Islet of Langerhans (tissue), 1 donor: ENCODE data around the gene CHRM1.

Source experiments
- FAIRE-seq: peaks from one replicate; lab custom pipeline; 2011; peaks lifted over from hg19 to GRCh38; lab: Jason Lieb, UNC

CHRM1 gene

GRCh38 chr11:62905296-62905695 lies 15.9 kb downstream of the CHRM1 start:
- FAIRE-seq = no peak

GRCh38 chr11:62902932-62903331 lies 18.2 kb downstream of the CHRM1 start:
- FAIRE-seq = no peak

GRCh38 chr11:62898027-62898426 lies 23.1 kb downstream of the CHRM1 start:
- no peak for FAIRE-seq

GRCh38 chr11:62897311-62897710 lies 23.9 kb downstream of the CHRM1 start:
- FAIRE-seq = no peak

- no peak for FAIRE-seq
Observed at GRCh38 chr11:62896049-62896448, 25.1 kb downstream of the CHRM1 start.

GRCh38 chr11:62895501-62895900 lies 25.7 kb downstream of the CHRM1 start:
- FAIRE-seq = no peak

- no peak for FAIRE-seq
Observed at GRCh38 chr11:62892077-62892922, 28.9 kb downstream of the CHRM1 start.

GRCh38 chr11:62889484-62890437 lies 31.4 kb downstream of the CHRM1 start:
- FAIRE-seq = no peak

- no peak for FAIRE-seq
Observed at GRCh38 chr11:62889126-62889483, 32.1 kb downstream of the CHRM1 start.

GRCh38 chr11:62888406-62888805 lies 32.8 kb downstream of the CHRM1 start:
- no peak for FAIRE-seq

- no peak for FAIRE-seq
Observed at GRCh38 chr11:62885137-62885750, 35.9 kb downstream of the CHRM1 start.

GRCh38 chr11:62883673-62884072 lies 37.5 kb downstream of the CHRM1 start:
- no peak for FAIRE-seq

- FAIRE-seq = no peak
Observed at GRCh38 chr11:62882788-62883501, 38.2 kb downstream of the CHRM1 start.

- no peak for FAIRE-seq
Observed at GRCh38 chr11:62882431-62882749, 38.8 kb downstream of the CHRM1 start.

GRCh38 chr11:62881579-62882430 lies 39.4 kb downstream of the CHRM1 start:
- no peak for FAIRE-seq

GRCh38 chr11:62880803-62881578 lies 40.2 kb downstream of the CHRM1 start, which contains the start of gene SLC3A2:
Gene SLC3A2 (plus strand): TSS chr11:62880896. CDS start chr11:62881024, 128 bp downstream.
- no peak for FAIRE-seq

GRCh38 chr11:62880231-62880802 lies 40.8 kb downstream of the CHRM1 start:
- no peak for FAIRE-seq

GRCh38 chr11:62879235-62879978 lies 41.8 kb downstream of the CHRM1 start:
- FAIRE-seq = no peak

GRCh38 chr11:62876712-62877111 lies 44.5 kb downstream of the CHRM1 start:
- no peak for FAIRE-seq
